Stimulated activated naive CD8-positive, alpha-beta T cell treated with anti-CD3 and anti-CD28 coated beads, Interleukin-15, Interleukin-2, amounts not matched to agents 100 ng/mL and 50 ng/mL, for 24 hours (primary cell): ENCODE results near the gene KAZN.

Experiments
- H3K27ac Mint-ChIP-seq: one replicate; pipeline ENCODE4 v1.8.0; 2021; ENCODE audit warnings: mild to moderate bottlenecking, mixed read lengths
- H3K27me3 Mint-ChIP-seq: one replicate; pipeline ENCODE4 v1.8.0; 2021; ENCODE audit warnings: mixed read lengths
- H3K36me3 Mint-ChIP-seq: one replicate; pipeline ENCODE4 v1.8.0; 2021; ENCODE audit warnings: low read depth, mixed read lengths
- H3K4me1 Mint-ChIP-seq: one replicate; pipeline ENCODE4 v1.8.0; 2021; ENCODE audit warnings: low read depth, mixed read lengths
- H3K4me3 Mint-ChIP-seq: one replicate; pipeline ENCODE4 v1.8.0; 2021; ENCODE audit warnings: mild to moderate bottlenecking, mixed read lengths
- H3K9me3 Mint-ChIP-seq: one replicate; pipeline ENCODE4 v1.8.0; 2021; ENCODE audit warnings: mixed read lengths

The KAZN gene

DNA sequence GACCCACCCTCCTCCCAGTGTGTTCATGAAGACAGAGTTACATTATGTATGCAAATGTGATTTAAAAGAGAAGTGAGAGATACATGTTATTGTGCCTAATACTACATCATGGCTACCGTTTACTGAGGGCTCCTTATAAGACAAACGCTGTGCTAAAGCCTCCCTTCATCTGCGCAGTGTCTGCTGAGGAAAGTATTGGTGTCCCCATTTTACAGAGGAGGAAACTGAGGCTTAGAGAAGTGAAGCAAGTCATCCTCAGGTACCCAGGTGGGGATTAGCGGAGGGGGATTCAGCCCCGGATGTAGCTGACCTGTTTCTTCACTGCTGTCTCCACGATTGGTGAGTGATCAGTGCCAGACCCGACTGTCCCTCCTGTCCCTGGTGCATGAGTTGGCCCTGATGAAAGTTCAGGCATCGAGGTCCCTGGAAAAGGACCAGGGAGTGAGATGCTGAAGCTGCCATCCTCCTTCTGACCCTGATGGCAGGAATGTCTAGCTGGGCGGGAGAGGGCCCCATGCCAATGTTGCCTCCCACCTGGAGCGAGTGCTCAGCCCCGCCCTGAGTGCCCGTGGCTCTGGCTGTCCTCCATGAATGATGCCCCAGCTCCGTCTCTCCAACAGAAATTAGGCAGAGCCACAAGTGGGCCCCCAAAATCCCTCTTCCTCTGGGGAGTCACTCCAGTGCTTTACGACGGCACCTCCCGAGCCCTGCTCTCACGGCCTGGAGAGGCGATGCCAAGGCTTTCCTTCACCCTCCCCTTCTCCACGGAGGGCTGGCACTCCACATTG lies 204.7 kb downstream of the KAZN start:
- H3K4me1 Mint-ChIP-seq: no peaks in the 10 kb centered on the region
- peaks cover 10% of the 10 kb centered on the region for H3K9me3 Mint-ChIP-seq
- H3K4me3 Mint-ChIP-seq: no peak overlapping the region
- no peaks in the 10 kb centered on the region for H3K36me3 Mint-ChIP-seq
- no peaks in the 10 kb centered on the region for H3K27me3 Mint-ChIP-seq
- H3K27ac Mint-ChIP-seq: no peak overlapping the region

DNA sequence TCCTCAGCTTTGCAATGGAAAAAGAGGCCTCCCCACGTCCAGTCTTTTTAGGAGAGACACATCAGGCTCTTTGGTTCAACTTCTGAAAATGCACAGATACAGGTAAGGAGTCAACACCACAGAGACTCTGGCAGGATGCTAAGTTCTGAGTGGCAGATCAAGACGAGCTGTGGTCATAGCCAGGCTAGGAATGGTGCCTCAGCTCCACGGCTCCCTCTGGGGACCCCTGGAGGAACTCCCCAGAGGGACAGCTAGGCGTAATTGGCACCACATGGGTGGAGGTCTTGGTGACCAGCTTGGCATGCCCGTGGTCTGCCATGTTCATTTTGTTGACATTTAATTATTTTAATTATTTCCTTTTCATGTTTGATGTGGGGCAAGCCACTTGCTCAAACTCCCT lies 206.1 kb downstream of the KAZN start:
- no peaks in the 10 kb centered on the region for H3K4me1 Mint-ChIP-seq
- H3K9me3 Mint-ChIP-seq: peaks cover 10% of the 10 kb centered on the region
- H3K4me3 Mint-ChIP-seq: no peak overlapping the region
- H3K27me3 Mint-ChIP-seq: no peaks in the 10 kb centered on the region
- no peaks in the 10 kb centered on the region for H3K36me3 Mint-ChIP-seq
- no peak overlapping the region for H3K27ac Mint-ChIP-seq

DNA sequence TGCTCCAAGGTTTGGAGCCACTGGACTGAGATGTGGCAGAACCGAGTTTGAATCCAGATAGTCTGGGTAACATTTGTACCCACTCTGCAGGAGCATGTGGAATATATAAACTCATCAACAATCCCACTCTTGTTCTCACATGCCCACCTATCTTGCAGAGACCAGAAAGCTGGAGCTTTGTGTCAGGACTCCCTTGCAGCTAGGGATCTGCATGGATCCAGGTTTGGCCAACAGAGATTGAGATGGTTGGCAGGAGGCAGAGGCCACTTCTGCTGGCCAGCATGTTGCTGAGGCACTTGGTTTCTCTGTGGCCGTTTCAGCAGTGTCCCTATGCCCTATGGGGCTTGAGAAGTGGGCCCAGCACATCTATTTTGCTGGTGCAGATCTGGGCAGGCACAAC lies 208.3 kb downstream of the KAZN start:
- Mint-ChIP-seq H3K27ac (no peak overlapping the region), H3K9me3 (peaks cover 10% of the 10 kb centered on the region), H3K36me3 (no peaks in the 10 kb centered on the region), H3K27me3 (peaks cover 4% of the 10 kb centered on the region), H3K4me1 (no peaks in the 10 kb centered on the region), H3K4me3 (no peak overlapping the region)

DNA sequence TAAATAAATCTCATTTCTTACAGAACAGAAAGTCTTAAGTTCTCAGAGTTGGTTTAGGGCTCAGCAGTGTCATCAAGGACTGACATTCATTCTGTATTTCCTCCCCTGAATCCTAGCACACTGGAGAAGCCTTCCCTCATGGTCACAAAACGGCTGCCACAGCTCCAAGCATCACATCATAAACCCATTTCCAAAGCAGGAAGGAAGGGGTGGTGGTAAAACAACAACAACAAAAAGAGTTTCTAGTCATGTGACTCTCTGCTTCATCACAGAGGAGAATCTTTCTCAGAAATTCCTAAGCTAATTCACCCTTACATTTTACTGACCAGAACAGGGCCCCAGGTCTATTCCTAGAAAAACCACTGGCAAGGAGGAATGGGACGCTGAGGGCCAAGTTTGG lies 210.3 kb downstream of the KAZN start:
- Mint-ChIP-seq H3K27ac (no peak overlapping the region), H3K9me3 (peaks cover 10% of the 10 kb centered on the region), H3K27me3 (peaks cover 4% of the 10 kb centered on the region), H3K4me3 (no peak overlapping the region), H3K36me3 (no peaks in the 10 kb centered on the region), H3K4me1 (no peaks in the 10 kb centered on the region)

DNA sequence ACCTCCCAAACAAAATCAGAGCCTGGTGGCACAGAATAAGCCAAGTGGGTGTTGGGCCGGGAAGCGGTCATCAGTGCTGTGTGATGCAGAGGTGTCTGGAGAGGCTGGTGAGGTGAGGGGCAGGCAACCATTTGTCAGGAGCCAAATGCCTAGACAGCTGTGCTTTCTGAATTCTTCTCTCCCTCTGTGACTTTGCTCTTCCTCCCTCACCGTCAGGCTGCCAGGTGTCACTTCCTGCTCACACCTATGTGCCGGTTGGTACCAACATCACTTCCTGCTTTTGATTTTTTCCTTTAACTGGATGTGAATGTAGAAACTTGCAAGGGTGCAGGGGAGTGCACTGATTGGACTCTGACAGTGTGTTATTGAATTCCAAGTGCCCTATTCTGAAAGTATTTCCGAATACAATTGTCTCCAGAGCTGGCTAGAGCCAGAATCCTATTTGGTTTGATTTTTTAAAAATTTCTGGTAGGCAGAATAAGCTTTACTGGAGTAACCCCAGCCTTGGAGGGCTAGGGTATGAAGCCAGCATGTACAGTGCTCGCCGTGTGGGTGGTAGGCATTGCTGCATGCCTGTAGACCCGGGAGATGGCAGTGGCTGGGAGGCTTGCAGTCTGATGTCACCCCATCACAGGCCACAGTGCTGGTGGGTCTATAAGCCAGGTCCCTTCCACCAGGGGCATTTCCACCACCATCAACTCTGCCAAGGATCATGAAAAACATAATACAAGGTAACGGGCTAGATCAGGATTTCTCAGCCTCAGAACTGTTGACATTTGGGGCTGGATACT lies 210.9 kb downstream of the KAZN start:
- Mint-ChIP-seq H3K27me3 (peaks cover 4% of the 10 kb centered on the region), H3K27ac (no peak overlapping the region), H3K4me3 (no peak overlapping the region), H3K4me1 (no peaks in the 10 kb centered on the region), H3K36me3 (no peaks in the 10 kb centered on the region), H3K9me3 (peaks cover 10% of the 10 kb centered on the region)

GRCh38 chr1:14810595-14811361 lies 212.3 kb downstream of the KAZN start:
- H3K27me3 Mint-ChIP-seq: peaks cover 4% of the 10 kb centered on the region
- peaks cover 10% of the 10 kb centered on the region for H3K9me3 Mint-ChIP-seq
- H3K27ac Mint-ChIP-seq: no peak overlapping the region
- H3K4me3 Mint-ChIP-seq: no peak overlapping the region
- no peaks in the 10 kb centered on the region for H3K4me1 Mint-ChIP-seq
- H3K36me3 Mint-ChIP-seq: no peaks in the 10 kb centered on the region

DNA sequence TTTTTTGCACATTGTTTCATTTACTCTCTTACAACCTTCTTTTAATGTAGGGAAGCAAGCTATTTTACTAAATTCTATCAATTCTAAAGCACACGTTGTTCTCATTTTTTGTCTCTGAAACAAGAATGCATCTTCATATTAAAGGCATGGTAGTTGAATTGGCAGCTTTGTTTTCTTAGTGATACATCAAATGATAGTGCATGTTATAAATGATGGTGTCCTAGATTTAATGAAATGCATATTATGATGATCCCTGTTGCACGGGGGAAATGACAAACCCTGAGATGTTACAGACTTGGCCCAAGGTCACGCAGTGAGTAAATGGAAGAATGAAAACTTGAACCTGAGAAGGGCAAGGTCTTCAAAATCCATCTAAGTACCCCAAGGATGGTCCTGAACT lies 213.1 kb downstream of the KAZN start:
- Mint-ChIP-seq H3K27me3 (peaks cover 4% of the 10 kb centered on the region), H3K4me1 (no peaks in the 10 kb centered on the region), H3K9me3 (peaks cover 8% of the 10 kb centered on the region)

GRCh38 chr1:14812189-14812588 lies 213.7 kb downstream of the KAZN start:
- Mint-ChIP-seq H3K27me3 (peaks cover 4% of the 10 kb centered on the region), H3K9me3 (peaks cover 5% of the 10 kb centered on the region), H3K4me3 (no peak overlapping the region), H3K4me1 (no peaks in the 10 kb centered on the region), H3K27ac (no peak overlapping the region), H3K36me3 (no peaks in the 10 kb centered on the region)

More for the DNA sequence above, 213.1 kb downstream of the KAZN start:
- Mint-ChIP-seq H3K36me3 (no peaks in the 10 kb centered on the region), H3K4me3 (no peak overlapping the region), H3K27ac (no peak overlapping the region)

DNA sequence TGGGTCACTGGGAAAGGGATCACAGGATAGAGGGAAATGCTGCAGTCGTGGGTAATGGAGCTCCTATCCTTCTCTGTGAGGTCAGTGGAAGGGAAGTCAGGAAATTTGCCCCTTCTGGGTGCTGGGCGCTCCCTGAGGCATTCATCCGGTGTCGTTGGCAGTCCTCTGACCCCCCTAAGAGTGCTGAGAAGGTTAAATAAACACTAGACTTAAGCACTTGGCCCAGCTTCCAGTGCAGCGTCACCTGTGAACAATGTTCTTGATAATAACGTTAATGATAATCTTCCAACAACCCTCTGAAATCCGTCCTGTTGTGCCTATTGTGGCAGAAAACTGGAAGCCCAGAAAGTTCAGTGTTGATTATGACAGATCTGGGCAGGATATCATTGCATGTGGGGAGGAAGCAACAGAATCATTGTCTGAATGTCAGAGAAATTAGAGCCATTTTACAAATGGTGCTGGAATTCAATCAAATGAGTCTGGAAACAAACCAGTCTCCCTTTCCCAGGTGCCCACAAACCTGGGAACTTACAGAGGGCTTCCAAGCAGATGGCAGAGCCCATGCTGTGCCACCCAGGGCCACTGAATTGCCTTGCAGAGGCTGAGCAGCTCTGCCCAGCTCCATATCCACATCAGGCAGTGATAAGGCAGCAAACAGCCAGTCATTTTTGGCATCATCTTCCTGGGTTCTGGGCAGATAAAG lies 216.8 kb downstream of the KAZN start:
- H3K4me3 Mint-ChIP-seq: no peak overlapping the region
- no peaks in the 10 kb centered on the region for H3K36me3 Mint-ChIP-seq
- peaks cover 4% of the 10 kb centered on the region for H3K27me3 Mint-ChIP-seq
- H3K4me1 Mint-ChIP-seq: no peaks in the 10 kb centered on the region
- H3K27ac Mint-ChIP-seq: no peak overlapping the region
- no peaks in the 10 kb centered on the region for H3K9me3 Mint-ChIP-seq

- Mint-ChIP-seq H3K4me1 (no peaks in the 10 kb centered on the region), H3K27me3 (peaks cover 3% of the 10 kb centered on the region), H3K4me3 (no peak overlapping the region), H3K36me3 (no peaks in the 10 kb centered on the region), H3K27ac (no peak overlapping the region), H3K9me3 (no peaks in the 10 kb centered on the region)
Measured at GRCh38 chr1:14817223-14818170, 219.0 kb downstream of the KAZN start.

DNA sequence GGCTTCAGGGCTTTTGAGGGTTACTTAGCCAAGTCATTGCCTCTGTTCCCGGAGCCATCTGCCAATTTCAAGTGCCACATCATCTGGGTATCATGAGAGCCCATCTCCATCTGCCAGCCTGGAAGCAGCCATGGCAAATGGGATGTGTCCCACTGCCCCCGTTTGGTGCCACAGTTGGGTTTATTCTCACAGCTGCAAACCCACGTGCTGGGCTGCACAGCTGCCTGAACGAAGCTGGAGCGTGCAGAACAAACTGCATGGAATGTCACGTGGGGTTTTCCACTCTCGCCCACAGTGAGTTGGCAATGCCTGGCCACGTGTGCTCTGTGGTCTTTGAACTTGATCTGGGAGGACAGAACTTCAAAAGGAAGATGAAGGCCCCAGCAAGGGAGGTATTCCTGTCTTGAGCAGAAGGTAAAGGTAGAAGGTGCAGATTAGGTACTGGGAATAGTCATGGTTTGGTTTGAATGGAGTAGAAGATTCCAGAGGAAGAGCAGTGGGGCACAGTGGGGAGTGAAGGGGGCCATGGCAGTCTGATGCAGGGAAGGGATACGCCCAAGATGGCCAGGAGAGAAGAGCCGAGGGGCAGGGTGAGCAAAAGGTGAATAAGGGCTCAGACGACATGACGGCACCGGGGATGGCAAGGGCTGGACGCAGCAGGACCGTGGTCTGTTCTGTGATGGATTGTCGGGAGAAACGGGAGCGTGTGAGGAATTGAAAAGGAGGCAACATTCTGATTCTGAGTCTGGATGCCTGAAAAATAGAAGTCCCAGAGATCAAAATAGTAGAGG lies 222.0 kb downstream of the KAZN start:
- Mint-ChIP-seq H3K9me3 (no peaks in the 10 kb centered on the region), H3K27me3 (peaks cover 3% of the 10 kb centered on the region), H3K36me3 (no peaks in the 10 kb centered on the region), H3K27ac (no peak overlapping the region), H3K4me1 (no peaks in the 10 kb centered on the region), H3K4me3 (no peak overlapping the region)

DNA sequence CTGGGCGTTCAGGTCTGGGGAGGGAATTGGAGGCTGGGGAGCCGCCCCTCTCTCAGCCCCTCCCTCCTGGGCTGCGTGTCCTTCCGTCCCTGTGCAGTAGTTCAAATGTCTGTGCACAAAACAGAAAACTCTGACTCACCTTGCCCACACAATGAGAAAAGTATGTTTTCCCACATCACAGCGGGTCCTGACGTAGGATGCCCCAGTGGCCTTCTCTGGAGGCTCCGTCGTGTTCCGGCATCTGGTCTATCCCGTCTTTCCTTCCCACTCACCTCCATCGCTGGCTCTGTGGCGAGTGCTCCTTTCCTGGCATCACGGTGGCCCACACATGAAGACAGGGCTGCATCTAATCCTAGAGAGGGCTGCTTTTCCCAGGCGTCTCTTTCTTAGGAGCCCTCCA lies 224.0 kb downstream of the KAZN start:
- Mint-ChIP-seq H3K36me3 (no peaks in the 10 kb centered on the region), H3K4me3 (no peak overlapping the region), H3K9me3 (no peaks in the 10 kb centered on the region), H3K27ac (no peak overlapping the region), H3K4me1 (no peaks in the 10 kb centered on the region), H3K27me3 (peaks cover 3% of the 10 kb centered on the region)

GRCh38 chr1:14822996-14823395 lies 224.5 kb downstream of the KAZN start:
- H3K27ac Mint-ChIP-seq: no peak overlapping the region
- no peaks in the 10 kb centered on the region for H3K4me1 Mint-ChIP-seq
- H3K4me3 Mint-ChIP-seq: no peak overlapping the region
- peaks cover 3% of the 10 kb centered on the region for H3K27me3 Mint-ChIP-seq
- H3K9me3 Mint-ChIP-seq: no peaks in the 10 kb centered on the region
- H3K36me3 Mint-ChIP-seq: no peaks in the 10 kb centered on the region
